Measurements from ENCODE around the gene RNF223.
A peak's percentile ranks its signal among the peaks of the same experiment; 100 is the strongest.

RNF223 gene

DNA sequence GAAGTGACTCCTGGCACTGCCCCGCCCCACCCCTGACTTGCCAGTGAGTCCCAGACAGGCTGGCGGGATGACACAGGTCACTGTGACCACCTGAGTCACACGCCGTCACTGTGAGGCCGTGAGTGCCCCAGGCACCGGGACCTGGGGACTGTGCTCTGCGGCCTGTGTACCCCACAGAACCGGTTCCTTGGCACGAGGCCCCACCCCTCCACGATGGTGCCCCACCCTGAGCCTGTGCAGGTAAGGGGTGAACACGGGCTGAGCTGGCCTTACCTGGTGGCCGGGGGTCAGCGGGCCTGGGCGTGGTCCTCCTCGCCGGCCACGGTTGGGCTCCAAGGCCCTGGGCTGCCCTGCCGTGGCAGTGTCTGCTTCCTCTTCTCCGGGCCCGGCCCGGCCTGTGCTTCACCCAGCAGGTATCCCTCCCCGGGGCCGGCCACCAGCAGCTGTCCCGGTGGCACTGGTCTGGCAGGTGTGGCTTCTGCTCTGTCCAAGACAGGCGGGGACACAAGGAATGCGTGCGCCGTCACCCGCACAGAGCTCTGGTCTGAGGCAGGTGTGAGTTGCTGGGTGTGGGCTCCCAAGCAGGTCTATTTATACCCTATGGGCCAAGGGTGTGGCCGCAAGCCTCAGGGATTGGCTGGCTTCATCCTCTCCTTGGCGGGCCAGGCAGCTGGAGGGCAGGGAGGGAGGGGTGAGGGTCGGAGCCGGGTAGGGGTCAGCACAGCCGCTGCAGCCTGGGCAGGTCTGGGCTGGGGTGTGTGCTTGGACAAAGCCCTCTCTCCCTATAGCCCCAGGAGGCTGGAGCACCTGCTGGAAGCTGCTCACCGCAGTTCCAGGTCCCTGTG lies at the start of gene RNF223:
Gene RNF223, minus strand, starts transcription at position 564 of the 845 bp plus-strand sequence. CDS start 1,740 bp downstream, outside the sequence.
- no peak for DNase-seq (ENCODE audit: low read depth, low spot score)

DNA sequence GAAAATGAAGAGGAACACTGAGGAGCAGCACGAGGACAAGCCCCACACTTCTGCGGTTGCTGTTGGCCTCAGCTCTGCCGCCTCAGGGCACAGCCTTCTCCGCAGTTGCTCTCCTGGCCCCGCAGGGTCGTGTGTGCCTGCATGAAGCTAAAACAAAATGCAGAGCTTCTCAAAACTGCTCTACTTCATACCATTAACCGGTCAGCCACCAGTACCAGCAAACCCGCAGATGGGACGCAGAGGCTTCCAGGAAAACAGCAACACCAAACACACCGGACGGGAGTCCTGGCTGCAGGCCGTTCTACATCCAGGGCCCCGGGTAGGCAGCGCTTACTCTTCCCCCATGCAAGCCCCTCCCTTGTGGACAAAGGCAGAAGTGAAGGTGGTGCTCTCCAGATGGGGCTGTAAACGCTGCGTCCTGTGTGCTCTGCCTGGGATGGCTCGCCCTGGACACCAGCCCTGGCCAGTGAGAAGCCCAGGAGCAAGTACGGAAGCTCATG lies 48.9 kb upstream of the RNF223 start:
- DNase-seq (ENCODE audit: low read depth, low spot score): no peak

DNA sequence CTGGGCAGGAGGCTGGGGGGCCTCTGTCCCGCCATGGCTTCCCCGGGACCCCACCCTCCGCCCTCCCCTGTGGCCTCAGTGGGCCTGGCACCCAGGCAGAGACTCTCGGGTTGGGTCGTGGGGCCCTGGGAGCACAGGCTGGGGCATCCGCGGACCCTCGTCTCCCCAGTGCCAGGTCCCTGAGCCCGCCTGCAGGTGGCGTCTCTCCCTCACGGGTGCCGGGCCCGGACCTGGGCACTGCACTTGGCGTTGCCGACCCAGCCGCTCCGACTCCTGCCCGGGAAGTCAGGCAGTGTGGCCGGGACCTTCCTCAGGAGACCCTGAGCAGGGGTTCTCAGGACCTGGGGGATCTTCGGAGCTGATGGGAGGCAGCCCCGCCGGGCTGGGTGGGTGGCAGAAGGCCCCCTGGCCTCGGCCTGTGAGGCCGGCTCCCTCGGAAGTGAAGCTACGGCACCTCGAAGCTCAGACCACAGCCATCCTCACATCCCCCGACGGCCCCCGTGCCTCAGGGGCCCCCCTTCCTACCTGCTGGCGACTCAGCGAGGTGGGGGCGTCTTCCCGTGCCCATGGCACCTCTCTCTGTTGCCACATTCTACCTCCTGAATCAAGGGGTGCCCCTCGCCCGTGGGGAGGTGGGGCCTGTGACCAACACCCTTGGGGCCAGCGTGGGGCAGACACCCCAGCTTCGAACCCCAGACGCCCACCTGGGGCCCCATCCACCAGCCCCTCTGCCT lies 48.1 kb upstream of the RNF223 start:
- no peak for DNase-seq (ENCODE audit: low read depth, low spot score)

DNA sequence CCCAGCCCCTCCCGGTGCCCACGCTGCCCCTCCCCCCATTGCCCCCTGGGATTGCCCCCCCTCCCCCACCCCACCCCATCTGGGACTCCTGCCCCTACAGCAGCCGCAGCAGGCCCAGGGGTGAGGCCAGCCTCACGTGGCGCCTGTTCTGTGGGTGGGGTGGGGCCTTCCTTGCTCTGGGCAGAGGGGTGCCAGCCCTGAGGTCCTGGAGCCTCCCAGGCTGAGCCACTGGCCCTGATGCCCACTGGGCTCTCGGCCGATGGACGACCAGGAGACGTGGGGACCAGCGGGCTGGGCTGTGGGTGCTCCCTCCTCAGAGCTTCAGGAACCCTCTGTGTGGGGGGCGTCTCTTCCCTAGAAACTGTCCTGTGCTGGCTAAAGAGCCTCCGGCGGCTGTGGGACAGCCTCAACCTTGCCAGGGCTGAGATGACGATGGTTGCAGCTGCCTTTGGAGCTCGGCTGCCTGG lies 47.5 kb upstream of the RNF223 start:
- DNase-seq (ENCODE audit: low read depth, low spot score): no peak

DNA sequence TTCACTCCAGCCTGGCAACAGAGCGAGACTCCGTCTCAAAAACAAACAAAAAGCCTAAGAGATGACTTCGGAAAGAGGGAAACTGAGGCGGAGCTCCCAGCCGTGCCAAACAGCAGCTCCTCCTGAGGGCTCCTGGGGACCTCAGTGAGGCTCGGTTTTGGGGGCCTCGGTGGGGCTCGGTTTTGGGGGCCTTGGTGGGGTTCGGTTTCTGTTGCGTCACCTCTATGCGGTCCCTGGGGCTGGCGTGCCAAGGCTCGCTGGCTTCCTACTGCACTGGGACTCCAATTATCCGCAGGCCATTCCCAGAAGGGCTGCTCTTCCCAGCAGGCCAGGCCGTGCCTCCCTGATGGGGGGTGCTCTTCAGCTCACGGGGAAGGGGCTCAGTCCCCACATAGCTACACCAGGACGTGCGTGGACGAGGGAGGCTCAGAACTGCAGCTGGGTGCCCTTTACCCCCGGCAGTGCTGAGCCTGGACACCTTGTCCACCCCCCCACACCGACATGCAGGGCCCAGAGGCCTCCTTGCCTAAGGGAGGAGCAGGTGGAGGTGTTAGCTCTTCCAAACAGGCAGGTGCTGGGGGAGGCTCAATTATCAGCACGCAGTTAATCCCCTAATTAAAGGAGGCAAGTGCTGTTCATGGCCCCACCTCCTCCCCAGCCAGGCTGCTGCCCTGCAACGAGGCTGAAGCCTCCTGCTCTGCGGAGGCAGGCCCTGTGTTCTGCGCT lies 46.9 kb upstream of the RNF223 start:
- DNase-seq (ENCODE audit: low read depth, low spot score): no peak

DNA sequence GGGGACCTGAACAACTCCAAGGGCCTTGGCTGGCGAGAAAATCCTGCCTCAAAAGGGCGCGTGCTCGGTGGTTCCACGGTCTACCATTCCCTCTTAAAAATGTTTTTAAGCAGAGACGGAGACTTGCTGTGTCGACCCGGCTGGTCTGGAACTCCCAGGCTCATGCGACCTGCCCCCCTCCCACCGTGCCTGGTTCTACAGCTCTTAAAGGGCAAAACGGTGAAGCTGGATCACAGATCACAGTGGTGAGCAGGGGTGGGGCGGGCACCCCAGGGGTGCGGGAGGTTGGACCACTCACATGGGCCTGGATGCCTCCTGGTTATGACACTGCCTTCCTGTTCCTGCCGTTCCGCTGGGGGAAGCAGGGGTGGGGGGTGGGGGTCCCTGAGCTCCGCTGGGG lies 46.0 kb upstream of the RNF223 start:
- no peak for DNase-seq (ENCODE audit: low read depth, low spot score)

DNA sequence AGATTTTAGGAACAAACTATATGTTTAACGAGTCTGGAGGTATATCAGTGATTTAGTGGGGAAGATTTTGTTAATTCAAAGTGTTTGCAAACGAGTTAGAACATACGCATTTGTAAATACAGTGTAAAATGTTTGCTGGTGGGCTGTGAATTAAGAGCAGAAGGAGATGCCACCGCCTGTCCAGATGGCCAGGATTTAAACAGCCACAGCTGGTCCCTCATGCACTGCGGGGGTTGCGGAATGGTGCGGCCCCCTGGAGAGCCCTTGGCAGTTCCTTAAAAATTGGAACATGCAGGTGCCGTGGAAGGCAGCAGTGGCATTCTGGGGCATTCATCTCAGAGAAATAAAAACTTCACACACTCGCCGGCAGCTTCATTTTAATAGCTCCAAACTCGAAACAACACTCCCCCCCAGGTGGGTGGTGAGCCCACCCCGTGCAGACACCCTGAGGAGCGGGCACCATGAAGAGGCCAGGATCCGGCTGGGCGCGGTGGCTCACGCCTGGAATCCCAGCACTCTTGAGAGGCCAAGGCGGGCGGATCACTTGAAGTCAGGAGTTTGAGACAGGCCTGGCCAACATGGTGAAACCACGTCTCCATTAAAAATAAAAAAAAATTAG lies 45.3 kb upstream of the RNF223 start:
- DNase-seq (ENCODE audit: low read depth, low spot score): no peak

DNA sequence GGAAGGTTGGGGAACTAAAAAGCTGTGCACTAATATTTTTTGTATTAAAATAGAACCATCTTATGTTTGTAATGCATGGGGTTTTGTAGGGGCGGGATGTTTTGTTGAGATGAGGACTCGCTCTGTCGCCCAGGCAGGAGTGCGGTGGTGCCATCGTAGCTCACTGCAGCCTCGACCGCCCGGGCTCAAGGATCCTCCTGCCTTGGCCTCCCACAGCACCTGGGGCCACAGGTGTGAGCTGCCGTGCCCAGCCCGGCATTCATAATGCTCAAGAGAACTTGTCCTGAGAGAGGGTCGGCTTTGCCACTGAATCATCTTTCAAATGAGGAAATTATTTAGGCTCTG lies 44.7 kb upstream of the RNF223 start:
- no peak for DNase-seq (ENCODE audit: low read depth, low spot score)

DNA sequence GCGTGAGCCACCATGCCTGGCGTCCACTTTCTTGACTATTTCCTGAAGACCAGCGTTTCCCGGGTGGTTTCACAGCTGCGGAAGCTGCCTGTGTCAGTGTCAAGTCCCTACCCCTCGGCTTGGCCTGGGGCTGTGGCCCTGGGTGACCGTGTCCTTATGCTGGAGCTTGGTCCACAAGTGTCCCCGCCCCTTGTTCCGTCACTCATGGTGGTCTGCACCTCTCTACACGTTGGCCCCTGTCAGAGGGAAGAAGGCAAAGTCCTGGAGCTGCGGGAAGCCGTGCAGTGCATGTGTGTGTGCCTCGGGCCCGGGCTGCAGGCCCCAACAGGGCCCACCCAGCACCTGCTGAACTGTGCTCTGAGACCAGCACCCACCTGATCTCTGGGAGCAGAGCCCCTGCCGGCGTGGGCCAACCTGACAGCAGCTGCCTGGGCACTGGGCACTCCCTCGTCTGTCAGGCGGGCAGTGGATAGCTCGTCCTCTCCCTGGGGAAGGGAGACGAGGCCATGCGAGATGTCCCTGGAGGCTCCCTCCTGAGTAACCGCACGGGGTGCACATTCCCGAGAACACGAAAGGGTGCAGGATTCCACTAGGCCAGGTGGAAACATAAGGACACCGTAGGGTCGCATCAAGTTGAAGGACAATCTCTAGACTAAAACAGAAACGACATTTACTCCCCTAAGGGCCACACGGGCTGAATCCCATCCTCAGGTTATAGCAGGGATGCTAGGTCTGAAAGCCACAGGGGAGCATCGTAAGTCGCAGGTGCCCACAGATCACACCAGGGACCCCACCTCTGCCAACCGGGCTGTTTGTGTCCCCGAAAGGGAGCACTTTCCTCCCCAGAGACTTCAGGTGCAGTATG lies 44.1 kb upstream of the RNF223 start:
- DNase-seq (ENCODE audit: low read depth, low spot score): no peak

DNA sequence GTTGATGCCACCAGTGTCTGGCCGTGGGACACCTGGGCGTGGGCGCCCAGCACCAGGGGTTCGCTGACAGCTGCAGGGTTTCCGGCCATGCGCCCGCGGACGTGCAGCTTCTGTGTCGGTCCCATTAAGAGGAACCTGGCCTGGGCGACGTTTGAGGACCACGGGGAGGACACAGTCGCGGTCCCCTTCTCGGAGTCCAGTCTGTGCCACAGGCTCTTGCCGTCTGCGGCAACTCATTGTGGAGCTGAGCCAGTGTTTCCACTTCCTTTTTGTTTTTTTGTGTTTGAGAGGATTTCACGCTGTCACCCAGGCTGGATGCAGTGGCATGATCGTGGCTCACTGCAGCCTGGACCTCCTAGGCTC lies 43.3 kb upstream of the RNF223 start:
- DNase-seq (ENCODE audit: low read depth, low spot score): no peak

DNA sequence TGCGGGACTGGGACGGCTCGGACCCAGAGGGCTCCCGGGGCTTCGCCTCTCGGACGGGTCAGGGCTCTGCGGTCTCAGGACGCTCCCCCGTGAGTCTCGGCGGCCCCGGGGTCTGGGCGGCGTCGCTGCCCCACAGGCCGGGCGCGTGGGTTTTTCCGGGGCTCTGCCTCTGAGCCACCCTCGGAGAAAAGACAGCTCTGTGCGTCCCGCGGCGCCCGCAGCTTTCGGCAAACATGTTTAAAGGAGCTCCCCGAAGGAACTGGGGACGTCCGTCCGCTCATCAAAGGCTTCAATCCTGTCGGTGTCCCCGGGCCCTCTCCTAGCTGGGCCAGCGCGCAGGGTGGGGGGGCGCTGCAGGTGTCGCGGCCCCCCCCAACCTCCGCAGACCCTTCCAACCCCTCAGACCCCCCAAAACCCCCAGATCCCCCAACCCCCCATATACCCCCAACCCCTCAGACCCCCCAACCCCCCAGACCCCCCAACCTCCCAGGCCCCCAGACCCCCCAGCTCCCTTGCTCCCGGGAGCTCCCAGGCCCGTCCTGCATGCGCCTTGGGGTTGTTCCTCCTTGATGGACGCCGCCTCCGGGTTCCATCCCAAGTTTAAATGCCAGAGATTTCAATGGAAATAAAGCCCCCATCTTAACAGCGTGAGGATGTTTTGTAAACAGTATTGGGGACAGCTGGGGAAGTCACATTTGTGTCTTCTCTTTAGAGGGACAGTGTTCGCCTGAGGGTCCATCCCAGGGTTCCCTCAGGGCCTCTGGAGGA lies 42.8 kb upstream of the RNF223 start:
- DNase-seq (ENCODE audit: low read depth, low spot score): no peak

DNA sequence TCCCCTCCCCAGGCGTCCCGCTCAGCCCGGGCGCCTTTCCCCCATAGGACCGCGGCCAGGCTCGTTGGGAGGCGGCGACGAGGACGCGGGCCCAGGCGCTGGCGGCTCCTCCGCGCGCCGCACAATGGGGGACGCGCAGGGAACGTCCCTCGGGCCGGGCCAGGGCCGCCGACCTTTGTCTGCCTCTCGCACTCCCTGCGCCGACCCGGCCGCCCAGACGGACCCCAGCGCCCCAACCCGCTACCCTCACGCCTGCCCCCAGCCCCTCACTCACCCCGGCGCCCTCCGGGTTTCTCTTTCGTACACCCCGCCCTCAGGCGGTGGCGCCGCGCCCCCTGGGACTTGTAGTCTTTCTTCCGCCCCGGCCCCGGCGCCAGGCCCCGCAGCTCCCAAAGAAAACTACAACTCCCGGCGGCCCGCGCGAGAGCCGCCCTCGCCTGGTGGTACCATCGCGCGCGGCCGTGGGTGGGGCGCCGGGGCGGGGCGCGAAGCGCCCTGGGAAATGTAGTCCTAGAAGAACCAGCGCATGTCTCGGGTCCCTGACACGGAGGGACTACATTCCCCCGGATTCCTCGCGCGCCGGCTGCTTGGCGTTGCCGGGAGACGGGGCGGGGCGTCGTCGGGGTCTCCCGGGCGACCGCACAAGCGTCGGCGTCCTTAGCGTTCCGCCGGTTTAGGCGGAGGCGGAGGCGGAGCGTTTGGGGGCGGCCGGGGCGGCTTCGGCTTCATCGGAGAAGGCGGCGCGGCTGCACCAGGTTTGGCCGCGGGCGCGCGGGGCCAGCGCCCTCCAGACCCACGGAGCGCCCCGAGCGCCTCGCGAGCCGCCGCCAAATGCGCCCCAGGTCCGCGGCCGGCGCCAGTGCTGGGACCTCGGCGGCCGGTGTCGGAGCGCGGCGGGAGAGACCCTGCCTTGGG lies 41.9 kb upstream of the RNF223 start, which contains the start of gene C1orf159:
Gene C1orf159, minus strand, starts transcription at position 304 of the 915 bp plus-strand sequence. CDS start 24,546 bp downstream, outside the sequence.
- peak; percentile 87 for DNase-seq (ENCODE audit: low read depth, low spot score)

DNA sequence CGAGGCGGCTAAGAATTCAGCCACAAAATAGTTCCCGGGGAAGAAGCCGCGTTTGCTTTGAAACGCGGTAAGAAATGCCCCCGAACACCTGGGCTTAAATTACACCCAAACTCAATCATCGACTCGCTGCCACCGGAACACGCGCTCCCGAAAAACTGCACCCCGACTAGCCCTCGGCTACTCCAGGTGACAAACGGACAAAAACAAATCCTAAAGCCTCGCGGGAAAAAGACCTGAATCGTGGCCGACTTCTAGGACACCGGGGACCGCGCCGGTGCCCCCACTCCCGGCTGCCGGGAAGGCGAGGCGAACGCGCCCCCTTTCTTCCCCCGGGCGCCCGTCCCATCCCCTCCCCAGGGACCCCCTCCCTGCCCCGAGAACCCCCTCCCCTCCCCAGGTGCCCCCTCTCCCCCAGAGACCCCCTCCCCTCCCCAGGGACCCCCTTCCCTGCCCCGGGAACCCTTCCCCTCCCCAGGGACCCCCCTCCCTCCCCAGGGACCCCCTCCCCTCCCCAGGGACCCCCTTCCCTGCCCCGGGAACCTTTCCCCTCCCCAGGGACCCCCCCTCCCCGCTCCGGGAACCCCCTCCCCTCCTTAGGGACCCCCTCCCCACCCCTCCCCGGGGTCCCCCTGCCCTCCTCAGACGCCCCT lies 41.2 kb upstream of the RNF223 start:
- no peak for DNase-seq (ENCODE audit: low read depth, low spot score)

DNA sequence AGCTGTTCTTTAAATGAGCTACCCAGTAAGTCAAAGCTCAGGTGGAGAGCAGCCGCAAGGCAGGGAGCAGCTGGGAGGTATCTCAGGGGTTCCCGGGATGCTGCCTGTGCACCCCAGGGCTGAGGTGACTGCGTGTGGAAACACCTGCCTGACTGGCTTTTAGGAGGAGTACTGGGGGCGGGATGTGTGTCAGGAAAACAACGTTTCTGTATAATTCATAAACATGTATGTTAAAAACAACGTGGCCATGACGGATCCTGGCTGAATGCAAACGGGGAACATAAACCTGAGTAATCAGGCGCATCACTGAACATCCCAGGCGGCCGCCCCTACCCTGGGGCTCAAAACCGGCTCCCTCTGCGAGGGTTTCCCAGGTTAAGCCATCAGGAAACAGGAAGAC lies 40.3 kb upstream of the RNF223 start:
- DNase-seq (ENCODE audit: low read depth, low spot score): no peak

DNA sequence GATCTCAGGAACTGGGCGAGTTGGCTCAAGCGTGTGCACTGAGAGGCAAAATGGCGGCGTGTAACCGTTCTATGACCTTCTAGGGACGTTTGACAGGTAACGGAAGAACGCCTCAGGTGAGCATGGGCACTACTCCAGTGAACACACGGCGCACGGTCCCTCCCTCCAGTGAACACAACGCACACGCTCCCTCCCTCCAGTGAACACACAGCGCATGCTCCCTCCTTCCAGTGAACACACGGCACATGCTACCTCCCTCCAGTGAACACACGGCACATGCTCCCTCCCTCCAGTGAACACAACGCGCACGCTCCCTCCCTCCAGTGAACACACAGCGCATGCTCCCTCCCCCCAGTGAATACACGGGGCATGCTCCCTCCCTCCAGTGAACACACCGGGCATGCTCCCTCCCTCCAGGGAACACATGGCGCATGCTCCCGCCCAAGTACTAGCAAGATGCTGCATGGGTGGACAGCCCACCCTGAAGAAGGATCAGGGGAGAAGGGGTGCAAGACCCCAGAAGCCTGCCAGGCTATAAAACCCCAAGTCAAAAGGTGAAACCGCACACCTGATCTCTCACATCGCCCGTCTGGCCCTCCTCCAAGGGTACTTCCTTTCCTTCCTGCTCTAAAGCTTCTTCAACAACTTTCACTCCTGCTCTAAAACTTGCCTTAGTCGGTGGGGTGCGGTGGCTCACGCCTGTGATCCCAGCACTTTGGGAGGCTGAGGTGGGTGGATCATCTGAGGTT lies 38.3 kb upstream of the RNF223 start:
- DNase-seq (ENCODE audit: low read depth, low spot score): no peak

DNA sequence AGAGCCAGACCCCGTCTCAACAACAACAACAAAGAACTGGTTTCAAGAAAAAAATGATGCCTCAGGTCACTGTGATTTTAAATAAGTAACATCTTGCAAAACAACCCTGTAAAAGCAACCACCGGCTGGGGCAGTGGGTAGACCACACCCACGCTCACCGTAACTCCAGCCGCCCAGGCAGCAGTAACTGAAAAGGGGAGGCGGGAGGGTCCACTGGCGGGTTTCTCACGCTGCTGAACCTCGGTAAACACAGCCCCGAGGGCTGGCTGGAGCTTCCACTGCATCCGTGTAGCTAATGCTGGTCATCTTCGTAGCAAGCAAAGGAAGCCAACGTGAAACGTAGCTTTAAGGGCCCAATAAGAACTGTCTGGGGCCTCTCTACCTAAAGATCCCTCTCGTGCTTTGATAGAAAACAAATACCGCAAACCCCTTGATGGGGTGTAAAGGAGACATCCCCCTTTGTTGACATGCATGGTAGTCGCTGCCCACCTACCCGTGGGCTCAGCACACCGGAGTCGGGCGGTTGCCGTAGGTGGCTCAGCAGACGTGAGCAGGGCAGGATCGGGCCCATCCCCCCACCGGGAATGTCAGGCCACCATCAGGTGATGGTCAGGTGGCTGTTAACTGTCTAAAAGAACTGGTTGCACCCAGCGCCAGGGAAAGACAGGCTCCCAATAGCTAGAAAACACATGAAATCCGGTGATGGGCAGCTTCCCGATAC lies 37.6 kb upstream of the RNF223 start:
- no peak for DNase-seq (ENCODE audit: low read depth, low spot score)

DNA sequence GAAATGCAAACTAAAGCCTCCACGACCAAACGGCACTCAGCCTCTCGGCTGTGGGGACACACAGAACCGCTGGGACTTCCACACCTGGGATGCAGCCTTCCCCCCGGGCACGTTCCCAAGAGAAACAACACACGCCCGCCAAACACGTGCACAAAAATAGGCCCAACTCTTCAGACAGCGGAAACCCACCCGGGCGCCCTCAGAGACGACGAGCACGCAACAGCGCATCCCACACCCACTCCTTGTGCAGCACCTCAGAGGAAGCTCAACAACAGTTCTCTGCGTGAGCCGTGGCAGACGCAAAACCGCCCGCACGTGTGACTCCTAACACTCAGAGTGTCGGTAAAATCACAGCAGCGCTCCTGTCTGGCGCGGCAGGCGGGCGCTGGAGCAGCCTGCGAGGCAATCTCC lies 36.5 kb upstream of the RNF223 start:
- no peak for DNase-seq (ENCODE audit: low read depth, low spot score)
